Immature natural killer cell (primary cell): ENCODE data around the gene ZBED5. TPM values are rescaled to one million over a fixed set of nuclear protein-coding genes. Genes with fewer than 3 reads are reported as not detected.
A peak's percentile ranks its signal among the peaks of the same experiment; 100 is the strongest.

Experiments used
- DNase-seq, 3 donors: peaks; one replicate each; pipeline ENCODE4 v3.0.0; 2022; ENCODE audit warnings: mixed read lengths in 1 of 3
- H3K27ac Mint-ChIP-seq, 6 donors: one replicate each; pipeline ENCODE4 v1.8.0; 2020; ENCODE audit warnings: mixed read lengths in 6 of 6, mild to moderate bottlenecking in 5 of 6, inconsistent platforms in 4 of 6, moderate library complexity in 3 of 6
- H3K27me3 Mint-ChIP-seq, 3 donors: one replicate each; pipeline ENCODE4 v1.8.0; 2020 to 2021; ENCODE audit warnings: low read depth in 3 of 3, mild to moderate bottlenecking in 3 of 3, mixed read lengths in 3 of 3, moderate library complexity in 3 of 3, inconsistent platforms in 1 of 3
- H3K36me3 Mint-ChIP-seq, 3 donors: one replicate each; pipeline ENCODE4 v1.8.0; 2020; ENCODE audit warnings: mixed read lengths in 3 of 3, inconsistent platforms in 2 of 3, mild to moderate bottlenecking in 2 of 3
- H3K4me1 Mint-ChIP-seq, 2 donors: one replicate each; pipeline ENCODE4 v1.8.0; 2020; ENCODE audit warnings: inconsistent platforms in 2 of 2, mild to moderate bottlenecking in 2 of 2, mixed read lengths in 2 of 2, moderate library complexity in 1 of 2
- H3K4me3 Mint-ChIP-seq, 5 donors: one replicate each; pipeline ENCODE4 v1.8.0; 2020; ENCODE audit warnings: mild to moderate bottlenecking in 5 of 5, mixed read lengths in 5 of 5, inconsistent platforms in 3 of 5, moderate library complexity in 3 of 5
- H3K9me3 Mint-ChIP-seq, 6 donors: one replicate each; pipeline ENCODE4 v1.8.0; 2020; ENCODE audit warnings: mild to moderate bottlenecking in 6 of 6, mixed read lengths in 6 of 6, inconsistent platforms in 4 of 6, moderate library complexity in 3 of 6
- polyA plus RNA-seq, 3 donors: library from polyadenylated mRNA; unstranded; fragments of 300-500 nt; fragmentation: Illumina TruSeq; gene quantifications; one replicate each; pipeline ENCODE4 v1.2.3, GENCODE V29; 2021

The ZBED5 gene
- polyA plus RNA-seq, 3 donors from 2014 or later = 7.2 to 14.7 (median 9.8) TPM

DNA sequence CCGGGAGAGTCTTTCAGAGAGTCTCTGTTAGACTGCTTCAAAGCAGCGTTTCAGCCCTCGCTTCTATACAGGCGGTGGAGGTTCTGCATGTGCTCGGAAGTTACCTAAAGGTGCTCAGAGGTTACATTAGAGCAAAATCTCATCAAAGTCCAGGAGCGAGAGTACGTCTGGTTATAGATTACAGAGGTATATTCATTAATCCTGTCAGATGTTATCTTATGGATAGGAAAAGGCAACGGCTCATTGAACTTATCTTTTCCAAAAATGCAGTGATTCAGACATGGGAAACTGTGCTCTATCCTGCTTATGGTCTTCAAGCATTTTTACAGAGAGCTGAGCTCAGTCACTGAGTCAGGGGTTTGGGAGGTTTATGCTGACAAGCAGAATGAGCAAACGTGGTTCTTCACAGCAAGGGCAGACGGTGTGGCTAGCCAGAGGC lies 9.1 kb upstream of the ZBED5 start:
- Mint-ChIP-seq H3K4me3 (no peak overlapping the region), H3K9me3 (peaks cover 0 to under 1% (median 0%) of the 10 kb centered on the region in 6 donors), H3K4me1 (peaks cover 7 to 9% of the 10 kb centered on the region in 2 donors), H3K27me3 (no peaks in the 10 kb centered on the region), H3K27ac (no peak overlapping the region), H3K36me3 (peaks cover 0 to 6% (median 5%) of the 10 kb centered on the region in 3 donors)
- no peak for DNase-seq

GRCh38 chr11:10865837-10866270 lies 8.0 kb upstream of the ZBED5 start:
- no peak overlapping the region for H3K27ac Mint-ChIP-seq
- H3K27me3 Mint-ChIP-seq = no peaks in the 10 kb centered on the region
- no peak for DNase-seq
- H3K4me1 Mint-ChIP-seq = peaks cover 7 to 9% of the 10 kb centered on the region in 2 donors
- H3K4me3 Mint-ChIP-seq = no peak overlapping the region
- H3K9me3 Mint-ChIP-seq = no peaks in the 10 kb centered on the region
- no peaks in the 10 kb centered on the region for H3K36me3 Mint-ChIP-seq

GRCh38 chr11:10864688-10865087 lies 6.8 kb upstream of the ZBED5 start:
- Mint-ChIP-seq H3K27me3 (no peaks in the 10 kb centered on the region), H3K9me3 (no peaks in the 10 kb centered on the region)

GRCh38 chr11:10862446-10862845 lies 4.6 kb upstream of the ZBED5 start:
- Mint-ChIP-seq H3K36me3 (no peaks in the 10 kb centered on the region), H3K27ac (peak overlapping the region in 1 of 6 donors; percentile 42), H3K4me3 (no peak overlapping the region), H3K4me1 (peaks cover 21 to 25% of the 10 kb centered on the region in 2 donors), H3K27me3 (peaks cover 7 to 11% (median 11%) of the 10 kb centered on the region in 3 donors), H3K9me3 (no peaks in the 10 kb centered on the region)
- DNase-seq = no peak

More at GRCh38 chr11:10864688-10865087, 6.8 kb upstream of the ZBED5 start:
- Mint-ChIP-seq H3K27ac (no peak overlapping the region), H3K4me3 (no peak overlapping the region), H3K4me1 (peaks cover 7 to 9% of the 10 kb centered on the region in 2 donors), H3K36me3 (no peaks in the 10 kb centered on the region)
- no peak for DNase-seq

DNA sequence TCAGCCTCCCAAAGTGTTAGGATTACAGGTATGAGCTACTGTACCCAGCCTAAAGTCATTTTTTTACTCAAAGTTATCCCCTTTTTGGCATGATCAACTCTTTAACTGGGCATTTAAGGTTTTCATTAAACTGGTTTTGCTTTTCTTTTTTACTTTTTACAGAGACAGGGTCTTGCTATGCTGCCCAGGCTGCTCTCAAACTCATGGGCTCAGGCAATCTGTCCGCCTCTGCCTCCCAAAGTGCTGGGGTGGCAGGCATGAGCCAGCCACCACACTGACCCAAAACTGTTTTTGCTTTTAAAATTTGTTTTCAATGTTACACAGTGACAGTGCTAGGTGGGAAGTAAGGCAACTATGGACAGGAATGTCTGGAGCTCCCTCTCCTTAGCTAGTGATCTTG lies 3.9 kb upstream of the ZBED5 start:
- Mint-ChIP-seq H3K9me3 (no peaks in the 10 kb centered on the region), H3K4me3 (no peak overlapping the region), H3K27ac (no peak overlapping the region), H3K36me3 (no peaks in the 10 kb centered on the region), H3K4me1 (peaks cover 28 to 30% of the 10 kb centered on the region in 2 donors), H3K27me3 (peaks cover 9 to 15% (median 14%) of the 10 kb centered on the region in 3 donors)
- DNase-seq = no peak

DNA sequence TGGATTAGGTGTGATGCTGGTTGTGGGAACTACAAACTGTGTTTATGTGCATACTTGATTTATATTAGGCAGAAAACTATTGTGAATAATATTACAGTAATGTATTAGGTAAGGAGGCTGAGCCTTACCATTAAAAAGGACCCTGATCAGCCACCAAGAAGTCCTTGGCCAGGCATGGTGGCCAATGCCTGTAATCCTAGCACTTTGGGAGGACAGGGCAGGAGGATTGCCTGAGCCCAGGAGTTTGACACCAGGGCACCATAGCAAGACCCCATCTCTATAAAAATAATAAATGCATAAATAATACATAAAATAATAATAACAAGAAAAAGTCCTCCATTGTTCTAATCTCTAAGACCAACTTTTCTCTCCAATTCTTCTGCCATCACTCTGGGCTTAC lies 3.2 kb upstream of the ZBED5 start:
- peaks cover 35 to 37% of the 10 kb centered on the region in 2 donors for H3K4me1 Mint-ChIP-seq
- no peaks in the 10 kb centered on the region for H3K36me3 Mint-ChIP-seq
- no peaks in the 10 kb centered on the region for H3K9me3 Mint-ChIP-seq
- no peak overlapping the region for H3K27ac Mint-ChIP-seq
- no peak overlapping the region for H3K4me3 Mint-ChIP-seq
- H3K27me3 Mint-ChIP-seq = peaks cover 9 to 15% (median 14%) of the 10 kb centered on the region in 3 donors
- no peak for DNase-seq

- H3K4me1 Mint-ChIP-seq = peaks cover 37 to 46% of the 10 kb centered on the region in 2 donors
- no peaks in the 10 kb centered on the region for H3K9me3 Mint-ChIP-seq
- peak overlapping the region; percentile 99 to 100 (median 100) for H3K4me3 Mint-ChIP-seq
- H3K27me3 Mint-ChIP-seq = peaks cover 9 to 15% (median 14%) of the 10 kb centered on the region in 3 donors
- H3K27ac Mint-ChIP-seq = peak overlapping the region; percentile 98 to 100 (median 99)
- H3K36me3 Mint-ChIP-seq = peaks cover 10 to 12% (median 12%) of the 10 kb centered on the region in 3 donors
- peak in 1 of 3 donors; percentile 42 for DNase-seq
Observed at GRCh38 chr11:10858439-10859325, 829 bp upstream of the ZBED5 start.

DNA sequence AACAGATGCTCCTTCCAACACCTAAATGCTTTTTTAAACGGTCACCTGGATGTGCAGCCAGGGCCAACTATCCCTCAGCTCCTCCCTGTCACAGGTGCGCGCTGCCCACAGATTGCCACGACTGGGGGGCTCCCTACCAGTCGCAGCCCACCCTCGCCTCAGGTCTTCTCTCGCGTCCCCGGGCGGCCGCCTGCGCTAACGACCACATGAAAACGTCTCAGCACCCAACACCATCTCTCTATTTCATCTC lies 469 bp downstream of the ZBED5 start:
- DNase-seq = no peak
- peaks cover 9 to 15% (median 14%) of the 10 kb centered on the region in 3 donors for H3K27me3 Mint-ChIP-seq
- no peaks in the 10 kb centered on the region for H3K9me3 Mint-ChIP-seq
- peak overlapping the region; percentile 98 to 100 (median 99) for H3K27ac Mint-ChIP-seq
- peak overlapping the region; percentile 99 to 100 (median 100) for H3K4me3 Mint-ChIP-seq
- peaks cover 31 to 40% of the 10 kb centered on the region in 2 donors for H3K4me1 Mint-ChIP-seq
- peaks cover 13 to 20% (median 13%) of the 10 kb centered on the region in 3 donors for H3K36me3 Mint-ChIP-seq

DNA sequence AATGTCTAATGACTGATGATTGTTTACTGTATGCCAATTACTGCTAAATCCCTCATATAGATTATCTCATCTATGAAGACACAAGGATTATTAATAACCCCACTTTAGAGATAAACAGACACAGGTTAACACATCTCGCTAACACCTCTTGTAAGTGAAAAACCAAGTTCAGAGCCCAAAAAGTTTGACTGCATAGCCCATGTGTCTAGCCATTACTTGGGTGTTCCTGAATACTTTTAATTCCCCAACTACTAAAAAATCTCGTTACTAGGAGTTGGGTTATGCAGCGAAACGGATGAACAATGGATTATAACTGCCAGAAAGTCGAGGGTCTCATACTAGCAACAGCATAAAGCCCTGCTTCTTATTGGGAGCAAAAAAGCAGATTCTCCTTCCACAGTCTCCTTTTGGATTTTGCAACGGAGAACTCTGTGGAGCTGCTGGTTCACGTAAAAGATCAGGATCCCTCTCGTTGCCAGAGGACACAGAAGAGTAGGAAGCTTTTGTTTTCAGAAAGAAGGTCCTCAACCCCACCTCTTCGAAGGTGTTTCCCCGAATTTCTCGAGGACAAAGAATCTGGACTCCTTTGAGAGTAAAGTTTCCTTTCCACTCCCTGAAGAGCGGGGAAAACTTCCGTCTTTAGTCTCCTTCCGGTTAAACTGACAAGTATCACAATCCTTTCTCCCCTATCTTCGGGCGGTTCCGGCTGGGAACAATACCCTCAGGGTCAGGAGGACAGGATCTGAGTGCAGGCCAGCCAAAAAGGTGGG lies 979 bp downstream of the ZBED5 start:
- H3K36me3 Mint-ChIP-seq = peaks cover 18 to 25% (median 18%) of the 10 kb centered on the region in 3 donors
- H3K27me3 Mint-ChIP-seq = peaks cover 9 to 15% (median 14%) of the 10 kb centered on the region in 3 donors
- peak in 2 of 3 donors; percentile 5 to 7 for DNase-seq
- peaks cover 31 to 44% of the 10 kb centered on the region in 2 donors for H3K4me1 Mint-ChIP-seq
- H3K9me3 Mint-ChIP-seq = no peaks in the 10 kb centered on the region
- H3K4me3 Mint-ChIP-seq = peak overlapping the region; percentile 99 to 100 (median 100)
- H3K27ac Mint-ChIP-seq = peak overlapping the region; percentile 98 to 100 (median 99)

DNA sequence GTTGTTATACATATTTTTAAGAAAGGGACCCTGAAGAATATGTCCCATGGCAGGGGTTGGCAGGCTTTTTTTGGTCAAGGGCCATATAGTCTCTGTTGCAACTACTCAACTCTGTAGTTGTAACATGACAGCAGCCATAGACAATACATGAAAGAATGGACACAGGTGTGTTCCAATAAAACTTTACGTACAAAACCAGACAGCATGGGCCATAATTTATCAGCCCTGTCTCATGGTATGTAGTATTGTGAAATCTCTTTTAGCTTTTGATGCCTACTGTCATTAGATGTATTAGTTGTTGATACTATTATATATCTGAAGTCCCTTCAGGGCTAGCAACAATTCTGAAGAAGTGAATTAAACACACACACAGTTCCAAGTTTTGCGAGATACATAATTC lies 2.6 kb downstream of the ZBED5 start:
- Mint-ChIP-seq H3K27me3 (peaks cover 9 to 15% (median 14%) of the 10 kb centered on the region in 3 donors), H3K36me3 (peaks cover 19 to 26% (median 19%) of the 10 kb centered on the region in 3 donors), H3K4me3 (no peak overlapping the region), H3K9me3 (no peaks in the 10 kb centered on the region), H3K27ac (no peak overlapping the region), H3K4me1 (peaks cover 31 to 44% of the 10 kb centered on the region in 2 donors)
- no peak for DNase-seq

DNA sequence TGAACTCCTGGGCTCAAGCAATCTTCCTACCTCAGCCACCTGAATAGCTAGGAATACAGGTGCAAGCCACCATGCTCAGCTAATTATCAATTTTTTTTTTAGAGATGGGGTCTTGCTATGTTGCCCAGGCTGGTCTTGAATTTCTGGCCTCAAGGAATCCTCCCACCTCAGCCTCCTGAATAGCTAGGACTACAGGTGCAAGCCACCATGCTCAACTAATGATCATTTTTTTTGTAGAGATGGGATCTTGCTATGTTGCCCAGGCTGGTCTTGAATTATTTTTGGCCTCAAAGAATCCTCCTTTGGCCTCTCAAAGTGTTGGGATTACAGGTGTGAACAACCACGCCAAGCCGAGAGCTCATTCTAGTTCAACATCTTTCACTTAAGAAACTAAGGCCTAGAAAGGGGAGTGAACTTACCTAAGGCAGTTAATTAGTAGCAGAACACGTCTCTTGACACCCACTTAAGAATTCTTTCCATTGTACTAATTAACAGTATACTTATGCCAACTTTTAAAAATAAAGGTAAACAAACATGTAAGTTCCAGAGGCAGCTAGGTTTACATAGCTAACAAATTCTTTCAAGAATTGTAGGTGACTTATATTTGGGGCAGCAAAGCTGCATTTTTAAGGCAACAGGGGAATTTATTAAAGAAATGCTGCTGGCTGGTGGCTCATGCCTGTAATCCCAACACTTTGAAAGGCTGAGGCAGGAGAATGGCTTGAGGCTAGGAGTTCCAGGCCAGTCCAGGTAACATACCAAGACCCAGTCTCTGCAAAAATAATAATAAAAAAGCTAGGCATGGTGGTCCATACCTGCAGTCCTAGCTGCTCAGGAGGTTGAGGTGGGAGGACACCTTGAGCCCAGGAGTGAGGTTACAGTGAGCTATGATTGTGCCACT lies 9.6 kb downstream of the ZBED5 start:
- no peak overlapping the region for H3K27ac Mint-ChIP-seq
- H3K4me3 Mint-ChIP-seq = no peak overlapping the region
- H3K36me3 Mint-ChIP-seq = peaks cover 6 to 11% (median 7%) of the 10 kb centered on the region in 3 donors
- no peaks in the 10 kb centered on the region for H3K27me3 Mint-ChIP-seq
- peaks cover 9 to 20% of the 10 kb centered on the region in 2 donors for H3K4me1 Mint-ChIP-seq
- no peak for DNase-seq
- H3K9me3 Mint-ChIP-seq = no peaks in the 10 kb centered on the region

DNA sequence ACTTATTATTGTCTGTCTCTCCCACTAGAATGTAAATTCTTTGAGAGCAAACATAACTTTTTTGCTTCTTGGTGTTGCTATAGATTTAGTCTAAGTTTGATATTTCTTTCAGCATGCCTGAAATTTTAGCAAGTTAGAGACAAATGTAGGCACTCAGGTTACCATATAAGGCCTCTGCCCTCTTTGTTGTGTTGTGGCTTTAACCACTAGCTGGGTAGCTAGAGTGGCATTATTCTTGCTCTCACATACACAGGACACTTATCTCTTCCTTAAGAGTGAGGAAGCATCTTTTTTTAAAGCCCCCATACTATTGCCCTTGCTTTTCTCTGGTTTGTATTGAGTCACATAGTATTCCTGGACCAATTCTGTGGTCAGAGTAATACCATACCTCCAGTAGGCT lies 11.2 kb downstream of the ZBED5 start:
- H3K9me3 Mint-ChIP-seq = no peaks in the 10 kb centered on the region
- no peak overlapping the region for H3K27ac Mint-ChIP-seq
- DNase-seq = no peak
- H3K27me3 Mint-ChIP-seq = no peaks in the 10 kb centered on the region
- no peak overlapping the region for H3K4me3 Mint-ChIP-seq
- no peaks in the 10 kb centered on the region for H3K36me3 Mint-ChIP-seq
- peaks cover 6 to 14% of the 10 kb centered on the region in 2 donors for H3K4me1 Mint-ChIP-seq

DNA sequence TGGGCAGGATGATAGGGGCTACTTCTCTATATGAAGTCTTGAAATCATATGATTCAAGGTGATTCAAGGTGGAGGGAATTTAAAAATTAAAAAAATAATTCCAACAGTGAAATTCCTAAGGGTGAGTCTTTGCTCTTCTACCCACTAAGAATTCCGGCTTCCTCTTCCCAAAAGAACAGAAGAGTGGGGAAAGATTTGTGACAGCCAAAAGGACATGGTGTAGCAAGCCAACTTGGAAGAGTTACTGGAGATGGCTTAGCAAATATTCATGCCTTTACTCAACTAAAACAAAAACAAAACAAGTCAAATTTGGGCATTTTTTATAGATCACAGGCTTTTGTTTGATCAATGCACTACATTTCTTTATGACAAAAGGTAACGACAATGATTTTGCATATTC lies 12.3 kb downstream of the ZBED5 start:
- no peaks in the 10 kb centered on the region for H3K9me3 Mint-ChIP-seq
- H3K4me3 Mint-ChIP-seq = no peak overlapping the region
- no peak overlapping the region for H3K27ac Mint-ChIP-seq
- H3K27me3 Mint-ChIP-seq = peaks cover 0 to 2% (median 0%) of the 10 kb centered on the region in 3 donors
- H3K36me3 Mint-ChIP-seq = no peaks in the 10 kb centered on the region
- DNase-seq = no peak
- peaks cover 6 to 14% of the 10 kb centered on the region in 2 donors for H3K4me1 Mint-ChIP-seq
